Inflammatory macrophage treated with lipopolysaccharide for 1 hour (primary cell): ENCODE data around the gene ZNF319.
"Not testable (repeated sequence)": the region's sequence is repeated elsewhere in the genome, so short reads cannot be mapped to it uniquely, and the experiment has no call there.

Experiments used
- DNase-seq, 2 donors: peaks; one replicate each; pipeline ENCODE4 v3.0.0-alpha.2; 2020 to 2022

Gene ZNF319

GRCh38 chr16:58020628-58021521 is 20.4 kb upstream of the ZNF319 start:
- DNase-seq = peak in 1 of 2 donors; percentile 65

GRCh38 chr16:58019866-58020538 is 19.5 kb upstream of the ZNF319 start:
- DNase-seq = no peak

- DNase-seq = no peak
Measured at GRCh38 chr16:58018803-58019202, 18.3 kb upstream of the ZNF319 start.

GRCh38 chr16:58016840-58017446 is 16.5 kb upstream of the ZNF319 start:
- DNase-seq = no peak

GRCh38 chr16:58013201-58013956 is 12.9 kb upstream of the ZNF319 start:
- no peak for DNase-seq

DNA sequence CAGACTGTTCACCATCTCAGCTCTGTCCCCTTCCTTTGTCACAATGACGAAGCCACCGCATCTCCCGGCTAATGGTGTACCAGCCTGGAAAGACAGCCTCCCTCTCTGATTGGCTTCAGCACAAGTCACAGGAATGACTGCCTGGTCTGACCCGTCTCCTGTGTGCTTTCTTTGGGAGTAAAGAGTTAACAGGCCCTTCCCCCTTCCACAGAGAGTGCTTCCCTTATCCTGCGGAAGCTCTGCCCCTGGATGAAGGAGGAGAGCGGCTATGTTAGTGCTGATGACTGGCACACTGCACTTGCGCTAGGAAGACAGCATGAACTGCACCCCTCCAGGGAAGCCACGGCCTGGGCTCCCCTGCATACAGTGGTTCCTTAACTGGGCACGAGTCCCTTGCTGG is 12.0 kb upstream of the ZNF319 start:
- DNase-seq = no peak

- DNase-seq = no peak
Measured at GRCh38 chr16:58011652-58012051, 11.2 kb upstream of the ZNF319 start.

DNA sequence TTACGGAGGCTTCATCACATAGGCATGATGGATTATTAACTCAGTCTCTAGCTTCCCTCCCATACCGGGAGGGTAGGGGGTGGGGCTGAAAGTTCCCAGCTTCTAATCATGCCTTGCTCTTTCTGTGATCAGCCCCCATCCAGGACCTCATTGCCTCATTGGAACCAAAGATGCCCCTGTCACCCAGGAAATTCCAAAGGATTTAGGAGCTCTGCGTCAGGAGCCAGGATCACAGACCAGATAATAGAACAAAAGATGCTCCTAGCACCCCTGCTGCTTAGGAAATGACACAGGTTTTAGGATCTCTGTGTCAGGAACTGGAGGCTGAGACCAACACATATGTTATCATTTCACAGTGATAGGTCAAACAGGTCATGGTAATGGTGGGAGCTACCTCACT is 10.4 kb upstream of the ZNF319 start:
- DNase-seq = no peak

GRCh38 chr16:58009856-58010416 is 9.5 kb upstream of the ZNF319 start:
- no peak for DNase-seq

DNA sequence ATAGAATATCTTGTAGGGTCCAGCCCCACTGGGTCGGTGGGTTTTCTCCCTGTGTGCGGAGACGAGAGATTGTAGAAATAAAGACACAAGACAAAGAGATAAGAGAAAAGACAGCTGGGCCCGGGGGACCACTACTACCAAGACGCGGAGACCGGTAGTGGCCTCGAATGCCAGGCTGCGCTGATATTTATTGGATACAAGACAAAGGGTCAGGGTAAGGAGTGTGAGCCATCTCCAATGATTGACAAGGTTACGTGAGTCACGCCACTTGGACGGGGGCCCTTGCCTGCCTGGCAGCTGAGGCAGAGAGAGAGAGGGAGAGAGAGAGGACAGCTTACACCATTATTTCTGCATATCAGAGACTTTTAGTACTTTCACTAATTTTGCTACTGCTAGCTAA is 4.3 kb upstream of the ZNF319 start:
- not testable (repeated sequence) for DNase-seq

- no peak for DNase-seq
Measured at GRCh38 chr16:58002936-58003335, 2.5 kb upstream of the ZNF319 start.

GRCh38 chr16:58002416-58002800 is 1.9 kb upstream of the ZNF319 start:
- no peak for DNase-seq

DNA sequence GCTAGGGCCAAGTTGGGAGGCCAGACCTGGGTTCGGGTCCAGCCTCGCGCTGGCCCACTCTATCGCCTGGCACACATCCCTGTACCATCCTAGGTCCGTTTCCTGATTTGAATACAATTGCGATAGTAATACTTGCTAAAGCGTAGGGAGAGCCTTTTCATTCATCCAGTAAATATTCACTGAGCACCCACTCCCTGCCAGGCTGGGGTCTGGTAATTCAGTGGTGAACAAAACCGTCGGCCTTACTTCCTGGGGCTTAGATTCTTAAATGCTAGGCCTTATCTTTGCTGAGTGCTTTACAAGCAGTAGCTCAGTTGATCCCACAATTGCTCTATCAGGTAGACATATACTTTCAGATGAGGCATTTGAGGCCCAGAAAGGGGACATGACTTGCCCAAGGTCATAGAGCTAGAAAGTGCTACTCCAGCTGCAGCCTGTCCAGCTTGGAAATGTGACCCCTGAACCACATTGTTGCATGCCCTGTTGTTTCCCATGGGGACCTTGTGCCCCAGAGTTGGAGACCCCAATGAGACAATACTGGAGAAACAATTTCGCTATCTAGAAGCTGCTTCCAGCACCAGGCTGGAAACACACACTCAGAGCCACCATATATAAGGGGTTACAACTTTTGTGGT is 1.4 kb upstream of the ZNF319 start:
- no peak for DNase-seq

- peak; percentile 73 to 88 for DNase-seq
Measured at GRCh38 chr16:58000706-58001676, 519 bp upstream of the ZNF319 start, which contains the start of gene USB1. TSS of gene USB1 (plus strand) at chr16:58001407. CDS start at chr16:58001484, 77 bp downstream.

GRCh38 chr16:57999366-57999970 is 1.0 kb downstream of the ZNF319 start:
- peak; percentile 25 to 29 for DNase-seq

DNA sequence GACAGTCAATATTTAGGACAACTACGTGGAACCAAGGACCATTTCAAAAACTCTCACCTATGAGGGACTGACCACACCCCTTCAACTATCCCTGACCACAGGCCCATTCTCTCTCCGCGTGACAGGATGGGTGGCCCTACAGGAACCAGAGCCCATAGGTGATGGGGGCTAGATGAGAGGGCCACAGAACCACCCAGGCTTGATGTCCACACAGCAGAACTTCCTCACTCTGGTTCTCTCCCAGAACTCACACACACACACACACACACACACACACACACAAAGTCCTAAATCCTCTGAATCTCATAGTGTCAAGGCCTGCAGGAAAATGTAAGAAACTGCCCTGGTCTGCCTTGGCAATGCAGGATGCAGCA is 1.5 kb downstream of the ZNF319 start:
- peak; percentile 12 to 14 for DNase-seq

DNA sequence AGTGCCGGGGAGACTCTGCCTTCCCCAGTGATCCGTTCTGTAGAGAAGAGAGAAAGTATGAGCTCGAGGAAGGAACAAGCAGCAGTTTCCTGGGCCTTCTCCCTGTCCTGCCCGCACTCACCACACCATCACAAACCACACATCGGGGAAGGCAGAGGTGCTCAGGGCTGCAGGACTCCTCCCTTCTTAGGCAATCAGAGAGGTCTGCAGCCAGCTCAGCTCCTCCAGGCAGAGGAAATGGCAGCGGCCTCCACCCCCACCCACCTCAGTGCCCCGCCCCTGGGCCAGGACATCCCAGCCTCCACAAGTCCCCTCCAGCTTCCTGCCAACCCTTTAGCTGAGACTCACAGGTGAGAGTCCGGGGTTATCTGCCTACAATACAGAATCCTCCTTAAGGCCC is 2.0 kb downstream of the ZNF319 start:
- DNase-seq = peak; percentile 23 to 28

DNA sequence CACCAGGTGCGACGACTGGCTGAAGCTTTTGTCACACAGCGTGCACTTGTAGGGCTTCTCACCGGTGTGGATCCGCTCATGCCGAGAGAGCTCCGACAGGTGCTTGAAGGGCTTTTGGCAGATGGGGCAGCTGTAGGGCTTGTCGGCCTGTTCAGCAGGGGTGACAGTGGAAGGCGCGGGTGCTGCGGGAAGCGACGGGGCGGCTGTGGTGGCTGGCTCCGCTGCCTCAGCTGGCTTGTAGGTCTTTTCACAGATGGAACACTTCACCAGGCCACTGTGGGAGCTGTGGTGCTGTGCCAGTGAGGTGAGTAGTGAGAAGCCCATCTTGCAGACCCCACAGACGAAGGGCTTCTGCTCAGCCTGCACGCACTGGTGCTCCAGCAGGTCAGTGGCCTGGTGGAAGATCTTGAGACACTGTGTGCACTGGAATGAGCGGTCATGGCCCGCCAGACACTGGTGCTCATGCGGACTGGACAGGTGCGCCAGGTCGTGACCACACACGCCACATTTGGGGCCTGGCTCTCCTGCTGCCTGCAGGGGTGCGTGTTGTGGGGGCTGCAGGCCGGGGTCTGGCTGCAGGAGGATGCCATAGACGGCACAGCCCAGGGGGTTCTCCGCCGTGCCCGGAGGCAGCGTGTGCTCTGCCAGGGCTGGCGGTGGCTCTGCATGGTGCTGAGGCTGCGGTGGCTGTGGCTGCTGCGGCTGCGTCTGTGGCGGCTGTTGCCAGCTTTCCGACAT is 2.8 kb downstream of the ZNF319 start:
- no peak for DNase-seq

DNA sequence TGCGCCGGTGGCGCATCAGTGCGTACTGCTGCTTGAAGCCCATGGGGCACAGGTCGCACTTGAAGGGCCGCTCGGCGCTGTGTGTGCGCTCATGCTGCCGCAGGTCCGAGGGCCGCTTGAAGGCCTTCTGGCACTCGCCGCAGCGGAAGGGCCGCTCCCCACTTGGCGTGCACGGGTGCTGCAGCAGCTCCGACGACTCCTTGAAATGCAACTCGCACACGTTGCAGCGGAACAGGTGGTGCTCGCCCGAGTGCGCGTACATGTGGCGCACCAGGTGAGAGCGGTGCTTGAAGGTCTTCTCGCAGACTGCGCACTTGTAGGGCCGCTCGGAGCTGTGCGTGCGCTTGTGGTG is 3.3 kb downstream of the ZNF319 start:
- DNase-seq = no peak
